HG02642 (cell line): ENCODE data around the gene HFM1.
"Not testable (repeated sequence)": the region's sequence is repeated elsewhere in the genome, so short reads cannot be mapped to it uniquely, and the experiment has no call there.

Source experiments
- ATAC-seq: cut with Tn5 transposase; IDR thresholded peaks from one replicate; pipeline ENCODE4 v1.9.1; 2021; ENCODE audit warnings: mild to moderate bottlenecking; ENCODE audit not compliant: unreplicated experiment, poor library complexity

Gene HFM1, protein sequence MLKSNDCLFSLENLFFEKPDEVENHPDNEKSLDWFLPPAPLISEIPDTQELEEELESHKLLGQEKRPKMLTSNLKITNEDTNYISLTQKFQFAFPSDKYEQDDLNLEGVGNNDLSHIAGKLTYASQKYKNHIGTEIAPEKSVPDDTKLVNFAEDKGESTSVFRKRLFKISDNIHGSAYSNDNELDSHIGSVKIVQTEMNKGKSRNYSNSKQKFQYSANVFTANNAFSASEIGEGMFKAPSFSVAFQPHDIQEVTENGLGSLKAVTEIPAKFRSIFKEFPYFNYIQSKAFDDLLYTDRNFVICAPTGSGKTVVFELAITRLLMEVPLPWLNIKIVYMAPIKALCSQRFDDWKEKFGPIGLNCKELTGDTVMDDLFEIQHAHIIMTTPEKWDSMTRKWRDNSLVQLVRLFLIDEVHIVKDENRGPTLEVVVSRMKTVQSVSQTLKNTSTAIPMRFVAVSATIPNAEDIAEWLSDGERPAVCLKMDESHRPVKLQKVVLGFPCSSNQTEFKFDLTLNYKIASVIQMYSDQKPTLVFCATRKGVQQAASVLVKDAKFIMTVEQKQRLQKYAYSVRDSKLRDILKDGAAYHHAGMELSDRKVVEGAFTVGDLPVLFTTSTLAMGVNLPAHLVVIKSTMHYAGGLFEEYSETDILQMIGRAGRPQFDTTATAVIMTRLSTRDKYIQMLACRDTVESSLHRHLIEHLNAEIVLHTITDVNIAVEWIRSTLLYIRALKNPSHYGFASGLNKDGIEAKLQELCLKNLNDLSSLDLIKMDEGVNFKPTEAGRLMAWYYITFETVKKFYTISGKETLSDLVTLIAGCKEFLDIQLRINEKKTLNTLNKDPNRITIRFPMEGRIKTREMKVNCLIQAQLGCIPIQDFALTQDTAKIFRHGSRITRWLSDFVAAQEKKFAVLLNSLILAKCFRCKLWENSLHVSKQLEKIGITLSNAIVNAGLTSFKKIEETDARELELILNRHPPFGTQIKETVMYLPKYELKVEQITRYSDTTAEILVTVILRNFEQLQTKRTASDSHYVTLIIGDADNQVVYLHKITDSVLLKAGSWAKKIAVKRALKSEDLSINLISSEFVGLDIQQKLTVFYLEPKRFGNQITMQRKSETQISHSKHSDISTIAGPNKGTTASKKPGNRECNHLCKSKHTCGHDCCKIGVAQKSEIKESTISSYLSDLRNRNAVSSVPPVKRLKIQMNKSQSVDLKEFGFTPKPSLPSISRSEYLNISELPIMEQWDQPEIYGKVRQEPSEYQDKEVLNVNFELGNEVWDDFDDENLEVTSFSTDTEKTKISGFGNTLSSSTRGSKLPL (N-terminal part only)

GRCh38 chr1:91404151-91405012 is at the start of gene HFM1:
HFM1 (minus strand) TSS chr1:91404837; CDS start chr1:91401082, 3,755 bp downstream.
- peak; percentile 96 for ATAC-seq

- ATAC-seq: no peak
Measured at GRCh38 chr1:91454136-91454535, 49.5 kb upstream of the HFM1 start.

DNA sequence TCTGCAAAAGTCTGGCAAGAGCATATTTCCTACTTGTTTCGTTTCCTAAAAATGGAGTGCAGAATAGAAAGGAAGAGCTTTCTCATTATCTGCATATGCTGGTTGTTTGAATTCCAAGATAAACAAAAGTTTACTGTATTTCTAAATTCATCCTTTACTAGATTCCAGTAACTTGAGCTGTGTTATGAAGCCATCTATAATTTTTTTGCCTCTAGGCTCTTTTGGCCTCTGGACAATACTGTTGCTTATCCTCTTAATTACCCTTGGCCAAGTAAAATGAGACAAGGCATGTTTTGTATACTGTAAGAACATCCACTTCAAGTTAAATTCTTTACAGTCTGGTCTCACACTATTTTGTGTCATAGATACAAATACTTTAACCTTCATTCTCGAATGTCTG is 45.6 kb upstream of the HFM1 start:
- ATAC-seq: no peak

DNA sequence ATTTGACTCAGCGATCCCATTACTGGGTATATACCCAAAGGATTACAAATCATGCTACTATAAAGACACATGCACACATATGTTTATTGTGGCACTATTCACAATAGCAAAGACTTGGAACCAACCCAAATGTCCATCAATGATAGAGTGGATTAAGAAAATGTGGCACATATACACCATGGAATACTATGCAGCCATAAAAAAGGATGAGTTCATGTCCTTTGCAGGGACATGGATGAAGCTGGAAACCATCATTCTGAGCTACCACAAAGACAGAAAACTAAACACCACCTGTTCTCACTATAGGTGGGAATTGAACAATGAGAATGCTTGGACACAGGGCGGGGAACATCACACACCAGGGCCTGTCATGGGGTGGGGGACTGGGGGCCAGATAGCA is 43.1 kb upstream of the HFM1 start:
- ATAC-seq: not testable (repeated sequence)

GRCh38 chr1:91441980-91442379 is 37.3 kb upstream of the HFM1 start:
- ATAC-seq: not testable (repeated sequence)

GRCh38 chr1:91440847-91441246 is 36.2 kb upstream of the HFM1 start:
- no peak for ATAC-seq

DNA sequence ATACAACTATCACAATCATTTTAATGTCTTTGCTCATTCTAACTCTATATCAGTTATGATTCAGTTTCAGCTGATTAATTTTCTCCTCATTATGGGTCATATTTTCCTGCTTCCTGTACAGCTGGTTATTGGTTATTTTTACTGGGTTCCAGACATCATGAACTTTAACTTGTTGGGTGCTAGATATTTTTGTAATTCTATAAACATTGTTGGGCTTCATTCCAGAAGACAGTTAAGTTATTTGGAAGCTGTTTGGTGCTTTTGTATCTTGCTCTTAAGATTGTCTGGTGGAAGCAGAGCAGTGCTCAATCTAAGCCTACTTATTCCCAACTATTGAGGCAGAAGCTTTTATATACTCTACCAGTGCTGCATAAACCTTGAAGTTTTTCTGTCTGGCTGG is 34.4 kb upstream of the HFM1 start:
- no peak for ATAC-seq

- ATAC-seq: no peak
Measured at GRCh38 chr1:91428182-91428798, 23.7 kb upstream of the HFM1 start.

DNA sequence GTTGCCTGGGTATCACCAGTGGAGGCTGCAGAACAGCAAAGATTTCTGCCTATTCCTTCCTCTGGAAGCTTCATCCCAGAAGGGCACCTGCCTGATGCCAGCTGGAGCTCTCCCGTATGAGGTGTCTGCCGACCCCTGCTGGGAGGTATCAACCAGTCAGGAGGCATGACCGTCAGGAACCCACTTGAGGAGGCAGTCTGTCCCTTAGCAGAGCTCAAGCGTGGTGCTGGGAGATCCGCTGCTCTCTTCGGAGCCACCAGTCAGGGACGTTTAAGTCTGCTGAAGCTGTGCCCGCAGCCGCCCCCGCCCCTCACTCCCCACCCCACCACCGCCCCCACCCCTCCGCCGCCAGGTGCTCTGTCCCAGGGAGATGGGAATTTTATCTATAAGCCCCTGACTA is 23.1 kb upstream of the HFM1 start:
- no peak for ATAC-seq

DNA sequence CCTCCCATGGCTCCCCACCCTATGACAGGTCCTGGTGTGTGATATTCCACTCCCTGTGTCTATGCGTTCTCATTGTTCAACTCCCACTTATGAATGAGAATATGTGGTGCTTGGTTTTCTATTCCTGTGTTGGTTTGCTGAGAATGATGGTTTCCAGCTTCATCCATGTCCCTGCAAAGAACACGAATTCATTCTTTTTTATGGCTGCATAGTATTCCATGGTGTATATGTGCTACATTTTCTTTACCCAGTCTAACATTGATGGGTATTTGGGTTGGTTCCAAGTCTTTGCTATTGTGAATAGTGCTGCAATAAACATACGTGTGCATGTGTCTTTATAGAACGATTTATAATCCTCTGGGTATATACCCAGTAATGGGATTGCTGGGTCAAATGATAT is 17.9 kb upstream of the HFM1 start:
- ATAC-seq: not testable (repeated sequence)

DNA sequence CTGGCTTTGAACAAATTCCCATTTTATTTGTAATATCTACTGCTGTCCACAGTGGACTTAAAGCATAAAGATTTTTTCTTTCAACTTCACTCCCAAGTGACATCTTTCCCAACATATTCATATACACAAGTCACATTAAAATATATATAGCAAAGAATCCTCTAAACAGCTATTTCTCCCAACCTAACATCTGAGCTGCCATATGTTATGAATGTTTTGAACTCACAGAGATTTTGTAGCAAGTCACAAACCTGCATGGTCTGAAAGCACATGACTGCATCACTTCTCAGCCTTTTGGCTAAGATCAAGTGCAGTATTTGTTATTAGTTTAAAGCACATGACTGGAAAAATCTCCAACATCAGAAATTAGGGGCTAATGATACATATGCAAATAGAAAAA is 7.7 kb upstream of the HFM1 start:
- ATAC-seq: no peak

- ATAC-seq: no peak
Measured at GRCh38 chr1:91406773-91407389, 2.2 kb upstream of the HFM1 start.

- ATAC-seq: no peak
Measured at GRCh38 chr1:91402023-91402422, 2.6 kb downstream of the HFM1 start.

DNA sequence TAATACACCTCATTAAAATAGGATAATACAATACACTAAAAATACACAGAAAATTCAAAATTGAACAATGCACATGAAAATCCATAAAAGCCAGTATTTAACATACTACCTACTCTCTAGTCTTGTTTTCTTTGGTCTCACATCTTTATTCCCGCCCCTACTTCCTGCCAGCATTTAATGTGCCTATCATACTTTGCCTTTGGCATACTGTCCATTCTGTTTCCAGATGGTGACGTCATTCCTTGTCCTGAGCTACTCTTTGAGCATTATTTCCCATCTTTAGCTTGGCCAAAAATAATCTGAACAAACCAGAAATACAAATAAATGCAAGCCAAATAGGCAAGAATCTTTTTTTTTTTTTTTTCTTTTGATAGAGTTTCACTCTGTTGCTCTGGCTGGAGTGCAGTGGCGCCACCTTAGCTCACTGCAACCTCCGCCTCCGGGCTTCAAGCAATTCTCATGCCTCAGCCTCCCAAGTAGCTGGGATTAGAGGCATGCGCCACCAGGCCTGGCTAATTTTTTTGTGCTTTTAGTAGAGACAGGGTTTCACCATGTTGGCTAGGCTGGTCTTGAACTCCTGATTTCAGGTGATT is 4.4 kb downstream of the HFM1 start:
- ATAC-seq: no peak

DNA sequence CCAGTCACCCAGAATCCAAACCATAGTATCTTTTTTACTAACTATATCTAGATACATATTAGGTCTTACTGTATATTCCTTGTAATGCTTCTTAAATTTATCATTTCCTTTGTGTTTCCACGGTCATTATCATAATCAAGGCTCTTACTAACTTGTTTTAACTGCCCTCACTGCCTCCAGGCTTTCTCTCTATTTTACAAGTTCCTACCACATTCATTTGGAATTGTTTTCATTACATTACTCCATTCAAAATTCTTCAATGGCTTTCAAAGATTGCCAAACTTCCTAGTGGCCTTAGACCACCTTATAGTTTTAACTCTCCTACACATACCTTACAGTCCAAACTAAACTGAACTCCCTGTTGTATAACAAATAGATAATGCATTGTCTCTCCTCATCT is 6.3 kb downstream of the HFM1 start:
- no peak for ATAC-seq

GRCh38 chr1:91397605-91398004 is 7.0 kb downstream of the HFM1 start:
- ATAC-seq: no peak

DNA sequence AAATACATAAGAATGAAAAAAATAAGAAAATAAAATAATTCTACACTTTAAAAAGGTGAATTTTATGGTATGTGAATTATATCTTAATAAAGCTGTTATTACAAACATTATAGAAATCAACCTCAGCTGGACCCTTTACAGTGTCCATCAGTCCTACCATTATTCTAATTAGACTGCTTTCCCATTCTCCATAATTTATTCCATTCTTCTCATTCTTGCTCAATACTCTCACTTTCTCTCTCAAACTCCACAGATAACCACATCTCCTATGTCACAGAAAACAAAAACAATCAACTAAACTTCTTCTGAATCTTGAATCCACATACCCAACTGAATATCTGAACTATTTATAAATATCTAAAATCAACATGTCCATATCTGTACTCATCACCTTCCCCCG is 11.6 kb downstream of the HFM1 start:
- no peak for ATAC-seq

- ATAC-seq: no peak
Measured at GRCh38 chr1:91386109-91386508, 18.5 kb downstream of the HFM1 start.
